Hindlimb muscle (tissue), 1 donor: Measurements from ENCODE around the gene ATXN10. TPM values are rescaled to one million over a fixed set of nuclear protein-coding genes. Genes with fewer than 3 reads are reported as not detected.
"Not testable (repeated sequence)": the region's sequence is repeated elsewhere in the genome, so short reads cannot be mapped to it uniquely, and the experiment has no call there.

Source experiments
- DNase-seq: peaks from one replicate; pipeline ENCODE4 v3.0.0-alpha.2; 2013
- polyA plus RNA-seq: library from polyadenylated mRNA; unstranded; fragments of 120-200 nt; gene quantifications from one replicate; pipeline ENCODE4 v1.2.1, GENCODE V29; 2013; ENCODE audit not compliant: insufficient read length

Gene ATXN10
- polyA plus RNA-seq, 1 donor = 174 TPM

DNA sequence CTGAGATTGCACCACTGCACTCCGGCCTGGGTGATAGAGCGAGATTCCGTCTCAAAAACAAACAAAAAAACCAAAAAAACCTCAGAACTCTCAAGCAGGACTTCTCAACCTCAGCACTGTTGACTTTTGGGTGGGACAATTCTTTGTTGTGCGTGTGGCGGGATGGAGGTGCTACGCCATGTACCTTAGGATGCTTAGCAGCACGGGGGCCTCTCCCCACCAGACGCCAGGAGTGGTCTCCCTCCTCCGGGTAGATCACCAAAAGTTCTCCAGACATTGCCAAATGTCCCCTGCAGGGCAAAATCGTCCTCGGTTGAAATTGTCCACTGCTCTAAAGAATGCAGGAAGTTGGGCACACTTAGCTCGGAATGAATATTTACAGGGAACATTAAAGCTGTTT, 26.9 kb upstream of the ATXN10 start:
- no peak for DNase-seq

DNA sequence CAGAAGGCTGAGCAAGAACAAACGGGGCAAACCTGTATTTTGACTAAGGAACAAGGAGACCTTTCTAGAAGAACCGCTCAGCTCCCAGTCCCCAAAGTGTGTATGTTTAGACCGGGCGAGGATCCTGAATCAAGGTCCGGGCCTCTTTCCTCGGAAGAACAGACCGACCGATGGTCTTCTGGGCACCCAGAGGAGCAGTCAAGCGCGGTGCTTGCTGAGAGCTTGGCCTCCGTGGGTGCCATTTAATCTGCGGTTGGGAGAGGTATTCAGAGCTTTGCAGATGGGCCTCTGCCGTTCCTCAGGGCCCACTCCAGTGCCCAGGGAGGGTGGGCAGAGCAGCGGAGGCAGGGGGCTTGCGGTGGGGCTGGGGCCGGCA, 26.5 kb upstream of the ATXN10 start:
- DNase-seq = no peak

DNA sequence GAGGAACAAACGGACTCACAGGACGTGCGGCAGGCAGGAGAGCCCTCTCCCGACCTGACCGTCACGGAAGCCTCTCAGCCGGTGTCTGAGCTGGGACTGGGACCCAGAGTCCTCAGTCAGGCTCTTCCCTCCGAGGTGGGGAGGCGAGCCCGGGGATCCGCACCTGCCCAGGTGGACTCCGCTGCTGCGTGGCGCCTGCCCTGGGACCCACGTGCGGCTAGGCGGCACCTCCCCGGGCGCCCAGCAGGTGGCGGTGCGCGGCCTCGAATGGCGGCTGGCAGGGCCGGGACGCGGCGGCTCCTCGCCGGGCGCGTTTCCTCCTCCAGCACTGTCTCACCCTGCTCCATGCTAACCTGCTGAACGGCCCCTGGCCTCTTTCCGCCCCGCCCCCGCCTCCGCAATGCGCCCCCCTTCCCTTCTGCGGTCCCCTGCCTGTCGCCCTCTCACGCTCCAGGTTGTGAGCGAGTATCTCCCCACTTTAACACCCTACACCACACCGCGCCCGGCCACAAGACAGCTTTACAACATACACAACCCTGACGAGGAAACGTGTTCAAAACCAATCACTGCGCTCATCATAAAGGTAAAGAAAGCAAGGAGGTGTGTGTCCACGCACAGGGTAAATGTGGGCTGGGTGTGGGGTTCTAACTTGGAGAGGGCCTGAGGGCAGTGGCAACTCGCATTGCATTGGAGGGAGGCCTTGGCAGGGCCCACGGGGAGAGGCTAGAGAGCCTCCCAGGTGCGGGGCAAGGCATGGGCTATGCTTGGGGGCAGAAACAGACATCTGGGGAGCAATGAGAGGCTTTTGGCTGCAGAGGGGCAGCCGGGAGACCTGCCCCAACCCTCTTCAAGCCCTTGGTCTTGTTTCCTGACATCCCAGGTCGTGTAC, 25.9 kb upstream of the ATXN10 start:
- DNase-seq = peak; percentile 64

- DNase-seq = no peak
These were observed 24.0 kb upstream of the ATXN10 start for GRCh38 chr22:45647532-45648225.

GRCh38 chr22:45648301-45649117, 23.1 kb upstream of the ATXN10 start:
- DNase-seq = no peak

DNA sequence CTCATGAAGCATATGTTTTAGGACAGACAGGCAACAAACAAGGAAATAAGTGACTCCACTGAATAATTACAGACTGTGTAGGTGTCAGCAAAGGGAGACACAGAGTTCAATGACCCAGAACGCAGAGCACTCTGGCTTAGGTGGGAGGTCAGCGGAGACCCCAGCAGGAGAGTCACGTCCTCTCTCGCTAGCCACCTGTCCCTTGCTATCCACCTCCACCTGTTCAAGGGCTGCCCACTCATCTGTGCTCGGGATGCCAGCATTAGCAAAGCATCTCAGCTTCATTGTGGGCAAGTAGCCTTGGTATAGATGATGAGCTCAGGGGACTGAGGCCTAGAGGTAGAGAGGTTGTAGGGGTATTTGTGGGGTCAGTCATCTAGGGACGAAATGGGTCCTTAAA, 21.8 kb upstream of the ATXN10 start:
- DNase-seq = no peak

DNA sequence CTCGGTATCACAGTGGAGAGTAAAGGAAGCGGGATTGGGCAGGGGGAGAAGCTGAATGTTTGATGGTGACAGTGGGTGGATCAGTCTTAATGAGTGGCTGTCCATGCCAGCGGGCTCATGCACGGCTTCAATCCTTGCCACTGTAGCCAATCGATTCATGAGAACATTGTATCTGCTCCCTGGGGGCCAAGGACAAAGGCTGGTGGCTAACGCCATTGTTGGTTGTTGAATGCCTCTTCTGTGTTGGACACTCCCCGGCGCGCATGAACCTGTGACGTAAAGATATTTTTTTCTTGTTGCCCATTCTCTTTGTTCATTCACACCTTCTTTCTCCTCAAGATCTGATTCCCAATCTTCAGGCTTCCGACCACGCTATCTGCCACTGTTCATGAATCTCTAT, 20.9 kb upstream of the ATXN10 start:
- no peak for DNase-seq

GRCh38 chr22:45651931-45652528, 19.6 kb upstream of the ATXN10 start:
- no peak for DNase-seq

- no peak for DNase-seq
These were observed 15.1 kb upstream of the ATXN10 start for GRCh38 chr22:45656577-45656976.

DNA sequence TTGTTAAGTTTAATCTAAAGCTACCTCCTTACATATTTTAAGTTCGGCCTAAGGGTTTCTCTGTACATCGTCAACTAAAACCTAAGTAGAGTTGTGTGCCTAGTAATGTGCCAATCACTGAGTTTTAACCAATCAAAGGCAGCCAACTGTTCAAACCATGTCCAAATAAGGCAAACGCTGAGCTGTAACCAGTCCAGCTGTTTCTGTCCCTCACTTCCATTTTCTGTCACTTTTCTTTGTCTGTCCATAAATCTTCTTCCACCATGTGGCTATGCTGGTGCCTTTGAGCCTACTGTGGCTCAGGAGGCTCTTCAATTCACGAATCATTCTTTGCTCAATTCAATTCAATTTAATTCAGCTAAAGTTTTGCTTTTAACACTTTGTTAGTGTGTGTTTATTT, 13.9 kb upstream of the ATXN10 start:
- no peak for DNase-seq

DNA sequence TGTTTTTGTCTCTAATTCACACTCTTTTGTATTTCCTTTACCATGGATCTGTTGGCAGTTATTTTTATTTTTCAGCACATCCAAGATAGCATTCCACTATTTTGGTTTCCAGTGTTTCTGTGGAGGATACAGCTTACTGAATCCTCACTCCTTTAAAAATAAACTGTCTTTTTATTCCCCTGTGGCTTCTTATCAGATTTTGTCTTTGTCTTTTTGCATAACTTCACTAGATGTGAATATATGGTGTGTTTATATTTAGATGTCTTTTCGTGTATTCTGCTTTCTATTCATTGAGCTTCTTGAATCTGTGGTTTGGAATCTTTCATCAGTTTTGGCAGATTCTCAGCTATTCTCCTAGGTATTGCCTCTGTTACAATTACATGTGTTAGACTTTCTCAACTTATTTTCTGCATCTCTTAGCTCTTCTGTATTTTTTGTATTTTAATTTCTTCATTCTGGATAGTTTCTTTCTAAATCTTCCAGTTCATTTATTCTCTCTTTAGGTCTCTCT, 7.4 kb upstream of the ATXN10 start:
- DNase-seq = no peak

DNA sequence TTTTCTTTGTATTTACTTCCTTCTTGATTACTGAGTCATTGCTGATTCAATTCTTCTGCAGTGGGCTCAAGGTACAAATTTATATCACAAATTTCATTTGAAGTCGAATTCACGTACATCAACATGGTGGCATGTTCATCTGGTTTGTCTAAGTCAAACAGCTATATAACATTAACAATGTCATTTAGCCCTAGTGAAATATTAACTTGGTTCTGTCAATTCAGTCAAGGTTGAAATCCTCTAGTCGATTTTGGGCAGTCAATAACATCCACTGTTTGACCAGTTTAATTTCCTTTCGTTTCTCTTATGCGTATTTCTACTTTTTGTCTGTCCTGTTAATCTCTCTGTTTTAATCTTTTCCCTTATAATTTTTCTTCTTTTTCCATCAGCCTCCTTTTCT, 4.1 kb upstream of the ATXN10 start:
- no peak for DNase-seq

- not testable (repeated sequence) for DNase-seq
These were observed 1.3 kb upstream of the ATXN10 start for GRCh38 chr22:45670363-45670762.

DNA sequence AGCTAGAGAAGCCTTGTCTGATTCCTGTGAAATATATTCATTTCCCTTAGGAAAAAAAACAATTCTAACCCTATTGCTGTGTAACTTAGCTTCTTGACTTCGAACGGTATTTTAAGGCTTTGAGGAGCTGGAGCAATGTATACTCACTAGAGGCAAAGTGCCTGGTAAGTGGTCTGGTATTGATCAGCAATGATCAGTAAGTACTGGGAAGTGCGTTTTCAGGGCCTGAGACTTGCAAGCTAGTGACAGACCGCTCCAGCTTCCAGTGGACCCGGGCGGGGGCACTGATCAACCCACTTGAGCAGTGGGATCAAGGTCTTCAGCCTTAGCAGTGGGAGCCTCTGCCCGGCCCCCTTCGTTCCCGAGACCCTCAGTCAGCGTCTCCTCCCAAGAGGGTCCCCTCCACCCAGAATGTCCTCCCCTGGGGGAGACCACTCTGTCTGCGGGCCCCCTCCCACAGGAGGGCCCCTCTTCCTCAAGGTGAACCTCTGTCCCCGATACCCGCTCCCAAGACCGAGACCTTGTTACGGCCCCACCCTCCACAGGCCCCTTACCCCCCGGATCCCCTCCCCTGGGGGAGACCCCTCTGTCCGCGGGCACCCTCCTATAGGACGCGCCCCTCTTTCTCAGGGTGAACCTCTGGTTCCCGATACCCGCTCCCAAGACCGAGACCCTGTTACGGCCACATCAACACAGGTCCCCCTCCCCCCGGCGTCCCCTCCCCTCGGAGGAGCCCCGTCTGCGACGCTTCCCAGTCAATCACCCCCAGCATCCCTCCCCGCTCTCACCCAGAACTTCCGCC, 452 bp upstream of the ATXN10 start:
- DNase-seq = peak; percentile 13

DNA sequence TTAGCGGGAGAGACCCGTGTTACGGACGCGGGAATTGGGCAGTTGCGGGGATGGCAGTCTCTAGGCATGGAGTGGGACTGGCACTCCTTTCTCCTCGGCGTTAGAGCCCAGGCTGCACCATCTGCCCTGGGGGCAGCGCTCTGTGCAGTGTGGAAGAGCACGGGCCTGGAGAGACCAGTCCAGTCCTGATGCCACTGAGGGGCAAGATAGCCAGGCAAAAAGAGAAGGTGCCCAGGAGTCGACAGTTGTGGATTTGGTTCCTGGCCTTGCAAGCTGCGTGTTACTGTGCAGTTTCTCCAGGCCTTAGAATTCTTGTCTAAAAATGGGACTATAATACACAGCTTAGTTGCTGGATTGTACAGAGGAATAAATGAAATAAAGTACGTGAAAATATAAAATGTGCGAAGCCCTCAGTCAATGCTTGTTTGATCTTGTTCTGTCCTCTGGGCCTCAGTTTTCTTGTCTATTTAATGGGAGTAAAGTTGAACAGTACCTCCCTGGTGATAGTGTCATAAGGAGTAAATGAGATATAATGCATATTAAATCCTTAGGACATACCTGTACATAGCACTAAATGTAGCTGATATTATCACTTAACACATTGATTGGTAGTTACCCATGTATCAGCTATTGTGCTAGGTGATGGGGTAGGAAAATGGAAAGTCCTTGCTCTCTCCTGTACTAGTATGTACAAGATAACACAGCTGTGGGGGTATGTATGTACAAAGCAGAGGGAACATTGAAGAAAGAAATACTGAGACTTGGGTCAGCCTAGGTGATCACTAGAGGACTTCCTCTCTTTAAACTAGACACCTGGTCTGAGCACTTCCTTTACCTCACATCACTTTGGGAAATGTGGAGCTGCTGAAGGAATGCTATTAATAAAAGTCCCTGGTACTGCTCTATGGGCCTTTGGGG, 1.2 kb downstream of the ATXN10 start:
- DNase-seq = no peak

GRCh38 chr22:45673482-45674175, 2.0 kb downstream of the ATXN10 start:
- DNase-seq = no peak

GRCh38 chr22:45676024-45676423, 4.4 kb downstream of the ATXN10 start:
- no peak for DNase-seq

DNA sequence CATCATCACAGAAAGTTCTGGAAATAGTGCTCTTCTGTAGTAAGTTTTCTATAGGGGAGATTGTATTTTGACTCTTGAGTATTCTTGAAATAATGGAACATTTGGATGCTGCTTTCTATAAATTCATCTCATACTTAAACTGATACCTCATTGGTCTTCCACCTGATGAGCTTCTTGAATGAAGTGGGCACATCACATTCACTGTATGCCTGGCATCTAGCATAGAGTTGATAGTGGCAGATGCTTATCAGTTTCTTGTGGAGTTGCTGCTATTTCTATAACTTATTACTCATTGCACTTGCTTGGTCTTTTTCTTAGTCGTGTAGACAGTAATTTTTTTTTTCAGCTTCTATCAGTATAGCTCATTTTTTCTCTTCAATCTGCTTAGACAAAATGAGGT, 5.4 kb downstream of the ATXN10 start:
- DNase-seq = no peak

- DNase-seq = no peak
These were observed 7.6 kb downstream of the ATXN10 start for GRCh38 chr22:45678961-45679912.
